Measurements from ENCODE around the gene MZB1.
"Not testable (repeated sequence)": the region's sequence is repeated elsewhere in the genome, so short reads cannot be mapped to it uniquely, and the experiment has no call there.

GRCh38 chr5:139345442-139345841 is 44.3 kb downstream of the MZB1 start:
- TF ChIP-seq CTCF (IDR thresholded peaks at IDR 0.05); BHLHE40 (IDR thresholded peaks at IDR 0.05; ENCODE audit: low read depth, low read length); CHD4 (IDR thresholded peaks at IDR 0.05; ENCODE audit: borderline replicate concordance); POLR2A (IDR thresholded peaks at IDR 0.05; ENCODE audit: low read length); PHF8 (IDR thresholded peaks at IDR 0.05; ENCODE audit: borderline replicate concordance, low read depth); ELK1 (IDR thresholded peaks at IDR 0.05; ENCODE audit: low read depth, low read length); NFE2L2 (conservative IDR thresholded peaks at IDR 0.05; ENCODE audit: low read length); SMC3 (IDR thresholded peaks at IDR 0.05); RFX5 (IDR thresholded peaks at IDR 0.05); ZFP36 (IDR thresholded peaks at IDR 0.05; ENCODE audit: borderline replicate concordance, partially characterized antibody): not testable (repeated sequence)
- TF ChIP-seq, protein P1, sequence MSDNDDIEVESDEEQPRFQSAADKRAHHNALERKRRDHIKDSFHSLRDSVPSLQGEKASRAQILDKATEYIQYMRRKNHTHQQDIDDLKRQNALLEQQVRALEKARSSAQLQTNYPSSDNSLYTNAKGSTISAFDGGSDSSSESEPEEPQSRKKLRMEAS (IDR thresholded peaks at IDR 0.05): not testable (repeated sequence)
